CD4-positive, alpha-beta T cell (primary cell): ENCODE data around the gene MEGF11. TPM values are rescaled to one million over a fixed set of nuclear protein-coding genes. Genes with fewer than 3 reads are reported as not detected.

Experiments
- ATAC-seq: fragments of 200-7000 bp; cut with Tn5 transposase; one replicate; pipeline ENCODE4 v1.10.0; 2022; ENCODE audit warnings: mild to moderate bottlenecking; ENCODE audit not compliant: poor library complexity
- CTCF ChIA-PET: fragments of 350-600 bp; sonication (Branson Sonifier 250); formaldehyde crosslinking; loops from one replicate; lab custom pipeline; 2021; ENCODE audit warnings: antibody characterized with exemption, inconsistent platforms; lab: Charles Lee
- POLR2A ChIA-PET: fragments of 350-600 bp; sonication (Branson Sonifier 250); formaldehyde crosslinking; loops from one replicate; lab custom pipeline; 2021; ENCODE audit warnings: antibody characterized with exemption, inconsistent platforms; lab: Charles Lee
- DNase-seq, 14 experiments: peaks; one replicate each; pipeline ENCODE4 v3.0.0-alpha.2; 2013 to 2020; ENCODE audit warnings: mixed read lengths in 2 of 14
- H3K27ac ChIP-seq, 2 donors: one replicate each; pipeline versions ENCODE4 v1.5.1 to v1.7.0; 2013; ENCODE audit warnings: low read length in 2 of 2, low read depth in 1 of 2, mild to moderate bottlenecking in 1 of 2
- H3K27me3 ChIP-seq, 2 experiments: 1 replicate in 1 of 2; 2 replicates in 1 of 2; pipeline versions ENCODE4 v1.6.1 to v1.7.0; 2013; ENCODE audit warnings: low read length in 2 of 2, control low read depth in 1 of 2, mild to moderate bottlenecking in 1 of 2, moderate library complexity in 1 of 2; ENCODE audit not compliant: insufficient read depth in 2 of 2, control insufficient read depth in 1 of 2
- H3K36me3 ChIP-seq: one replicate; pipeline ENCODE4 v1.6.1; 2013; ENCODE audit warnings: low read length, control low read depth; ENCODE audit not compliant: insufficient read depth
- H3K4me1 ChIP-seq: one replicate; pipeline ENCODE4 v1.6.1; 2013; ENCODE audit warnings: low read length, control low read depth; ENCODE audit not compliant: insufficient read depth
- H3K4me3 ChIP-seq: one replicate; pipeline ENCODE4 v1.5.1; 2013; ENCODE audit warnings: mild to moderate bottlenecking, low read length, moderate library complexity
- H3K9me3 ChIP-seq, 2 experiments: 1 replicate in 1 of 2; 2 replicates in 1 of 2; pipeline versions ENCODE4 v1.6.1 to v1.7.0; 2013; ENCODE audit warnings: low read length in 2 of 2, mild to moderate bottlenecking in 2 of 2, control low read depth in 1 of 2, moderate library complexity in 1 of 2; ENCODE audit not compliant: control insufficient read depth in 1 of 2, insufficient read depth in 1 of 2
- H3K27ac Mint-ChIP-seq: one replicate; pipeline ENCODE4 v1.8.0; 2020; ENCODE audit warnings: mixed read lengths
- H3K27me3 Mint-ChIP-seq: one replicate; pipeline ENCODE4 v1.8.0; 2021; ENCODE audit warnings: mixed read lengths
- H3K36me3 Mint-ChIP-seq: one replicate; pipeline ENCODE4 v1.8.0; 2021; ENCODE audit warnings: low read depth, mixed read lengths
- H3K4me1 Mint-ChIP-seq: one replicate; pipeline ENCODE4 v1.8.0; 2021; ENCODE audit warnings: low read depth, mixed read lengths
- H3K4me3 Mint-ChIP-seq: one replicate; pipeline ENCODE4 v1.8.0; 2020; ENCODE audit warnings: mild to moderate bottlenecking, mixed read lengths
- H3K9me3 Mint-ChIP-seq: one replicate; pipeline ENCODE4 v1.8.0; 2020; ENCODE audit warnings: mixed read lengths
- intact Hi-C, 2 experiments: fragments of 100-400 bp; cut with DNase I in 1 of 2; cut with micrococcal nuclease in 1 of 2; formaldehyde crosslinking; loops; one replicate each; pipeline versions ENCODE4 v1.15.1 to v1.9.0; 2023 to 2025; cut with DNase I, micrococcal nuclease
- total RNA-seq, 174 experiments: library from RNA in 2 of 174; stranded (reverse) in 2 of 174; gene quantifications; one replicate each; pipeline ENCODE4 v1.2.3 and lab custom pipeline; 2021 to 2026
- TF ChIP-seq, protein P1 (sequence below): fragments of 200-600 bp; IDR thresholded peaks from one replicate; pipeline ENCODE4 v1.8.0; 2022; ENCODE audit warnings: antibody characterized with exemption, mild to moderate bottlenecking

The MEGF11 gene
- total RNA-seq, 2 experiments from 2014 or later: not detected

DNA sequence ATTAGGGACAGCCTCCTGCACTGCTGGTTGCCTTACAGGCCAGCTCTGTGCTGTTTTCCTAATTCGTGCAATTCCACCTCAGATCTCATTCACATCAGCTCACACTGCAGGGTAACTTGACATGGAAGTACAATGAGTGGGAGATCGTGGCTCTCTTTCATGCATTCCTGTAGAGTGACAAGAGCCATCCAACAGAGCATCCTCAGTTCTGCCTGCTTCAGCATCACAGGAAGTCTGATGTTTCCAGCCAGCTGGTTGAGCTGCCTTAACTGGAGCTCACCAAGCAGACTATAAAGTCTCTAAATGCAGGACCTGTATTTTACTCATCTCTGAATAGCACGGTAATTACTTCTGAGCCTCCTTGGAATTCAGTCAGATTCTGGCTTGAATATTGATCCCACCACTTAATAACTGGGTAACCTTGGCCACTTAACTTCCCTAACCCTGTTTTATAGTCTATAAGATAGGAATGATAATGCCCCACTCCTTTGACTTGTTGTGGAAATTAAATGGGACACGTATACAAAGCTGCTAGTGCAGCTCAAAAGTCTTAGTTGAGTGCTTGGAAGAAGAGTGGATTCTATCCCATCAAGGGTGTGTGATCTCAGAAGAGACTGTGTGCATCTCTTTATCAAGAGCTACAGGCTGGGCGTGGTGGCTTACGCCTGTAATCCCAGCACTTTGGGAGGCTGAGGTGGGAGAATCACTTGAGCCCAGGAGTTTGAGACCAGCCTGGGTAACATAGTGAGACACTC is 38.4 kb upstream of the MEGF11 start:
- POLR2A ChIA-PET: interaction anchor here (1.2 to 1.9 kb wide), 4 partner anchors 180 to 213 kb away, joined by 3 to 9 read pairs (median 4); partner anchors contain the start of genes SNAPC5 and ZWILCH
- H3K4me1 Mint-ChIP-seq: peaks cover 56% of the 10 kb centered on the region

DNA sequence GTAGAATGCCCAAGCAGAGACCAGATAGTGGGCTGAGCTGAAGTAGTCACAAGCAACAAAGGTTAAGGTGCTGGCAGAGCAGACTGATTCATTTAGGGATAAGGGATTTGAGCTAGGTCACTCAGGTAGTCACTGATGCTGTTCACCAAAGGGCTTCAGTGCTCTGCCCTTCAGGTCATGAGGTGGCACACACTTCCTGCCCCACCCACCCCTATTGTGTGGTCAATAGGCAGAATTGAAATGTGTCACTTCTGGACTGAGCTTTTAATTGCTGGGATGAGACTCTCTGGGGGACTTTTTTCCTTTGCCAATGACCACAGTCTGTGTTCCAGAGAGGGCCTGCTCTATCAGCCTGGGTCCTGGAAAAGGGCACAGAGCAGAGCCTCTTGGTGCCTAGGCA is 37.0 kb upstream of the MEGF11 start:
- TF ChIP-seq, protein P1, sequence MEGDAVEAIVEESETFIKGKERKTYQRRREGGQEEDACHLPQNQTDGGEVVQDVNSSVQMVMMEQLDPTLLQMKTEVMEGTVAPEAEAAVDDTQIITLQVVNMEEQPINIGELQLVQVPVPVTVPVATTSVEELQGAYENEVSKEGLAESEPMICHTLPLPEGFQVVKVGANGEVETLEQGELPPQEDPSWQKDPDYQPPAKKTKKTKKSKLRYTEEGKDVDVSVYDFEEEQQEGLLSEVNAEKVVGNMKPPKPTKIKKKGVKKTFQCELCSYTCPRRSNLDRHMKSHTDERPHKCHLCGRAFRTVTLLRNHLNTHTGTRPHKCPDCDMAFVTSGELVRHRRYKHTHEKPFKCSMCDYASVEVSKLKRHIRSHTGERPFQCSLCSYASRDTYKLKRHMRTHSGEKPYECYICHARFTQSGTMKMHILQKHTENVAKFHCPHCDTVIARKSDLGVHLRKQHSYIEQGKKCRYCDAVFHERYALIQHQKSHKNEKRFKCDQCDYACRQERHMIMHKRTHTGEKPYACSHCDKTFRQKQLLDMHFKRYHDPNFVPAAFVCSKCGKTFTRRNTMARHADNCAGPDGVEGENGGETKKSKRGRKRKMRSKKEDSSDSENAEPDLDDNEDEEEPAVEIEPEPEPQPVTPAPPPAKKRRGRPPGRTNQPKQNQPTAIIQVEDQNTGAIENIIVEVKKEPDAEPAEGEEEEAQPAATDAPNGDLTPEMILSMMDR: no peak
- ATAC-seq (no peak), DNase-seq (no peak)
- peaks cover 33% of the 10 kb centered on the region for H3K4me1 ChIP-seq
- Mint-ChIP-seq H3K27me3 (no peaks in the 10 kb centered on the region), H3K27ac (peak overlapping the region; percentile 97), H3K4me1 (peaks cover 44% of the 10 kb centered on the region), H3K36me3 (peaks cover 6% of the 10 kb centered on the region), H3K9me3 (no peaks in the 10 kb centered on the region), H3K4me3 (peak overlapping the region; percentile 38)
- H3K27ac ChIP-seq: no peak overlapping the region
- no peaks in the 10 kb centered on the region for H3K36me3 ChIP-seq
- H3K27me3 ChIP-seq: no peaks in the 10 kb centered on the region
- ChIA-PET CTCF (no interaction called here), POLR2A (no interaction called here)
- no peak overlapping the region for H3K4me3 ChIP-seq
- H3K9me3 ChIP-seq: no peaks in the 10 kb centered on the region
- intact Hi-C loops: loop anchor here (5.0 to 10.0 kb wide), 3 partner anchors 67 to 406 kb away; partner anchors contain the start of genes MAP2K1 (in 1 of the 2) and TIPIN (in 1 of the 2)

More for the DNA sequence above, 38.4 kb upstream of the MEGF11 start:
- Histone ChIP-seq H3K9me3 (no peaks in the 10 kb centered on the region), H3K27me3 (no peaks in the 10 kb centered on the region), H3K4me1 (peaks cover 33% of the 10 kb centered on the region), H3K36me3 (no peaks in the 10 kb centered on the region), H3K27ac (no peak overlapping the region), H3K4me3 (no peak overlapping the region)
- H3K27me3 Mint-ChIP-seq: no peaks in the 10 kb centered on the region
- peak overlapping the region; percentile 97 for H3K27ac Mint-ChIP-seq
- no peaks in the 10 kb centered on the region for H3K9me3 Mint-ChIP-seq
- intact Hi-C loops: loop anchor here (2.0 to 10.0 kb wide), 4 partner anchors 65 to 407 kb away; partner anchors contain the start of genes MAP2K1 (in 1 of the 2), SNAPC5 (in 1 of the 2) and TIPIN (in 1 of the 2)
- DNase-seq: peak in 1 of 14 experiments; percentile 15
- no peak for ATAC-seq
- CTCF ChIA-PET: interaction anchor here (1.0 to 2.2 kb wide), 2 partner anchors 9 to 207 kb away, joined by 3 to 13 read pairs; partner anchors contain the start of gene SNAPC5
- H3K4me3 Mint-ChIP-seq: peak overlapping the region; percentile 92
- TF ChIP-seq, protein P1: no peak
- H3K36me3 Mint-ChIP-seq: peaks cover 11% of the 10 kb centered on the region

DNA sequence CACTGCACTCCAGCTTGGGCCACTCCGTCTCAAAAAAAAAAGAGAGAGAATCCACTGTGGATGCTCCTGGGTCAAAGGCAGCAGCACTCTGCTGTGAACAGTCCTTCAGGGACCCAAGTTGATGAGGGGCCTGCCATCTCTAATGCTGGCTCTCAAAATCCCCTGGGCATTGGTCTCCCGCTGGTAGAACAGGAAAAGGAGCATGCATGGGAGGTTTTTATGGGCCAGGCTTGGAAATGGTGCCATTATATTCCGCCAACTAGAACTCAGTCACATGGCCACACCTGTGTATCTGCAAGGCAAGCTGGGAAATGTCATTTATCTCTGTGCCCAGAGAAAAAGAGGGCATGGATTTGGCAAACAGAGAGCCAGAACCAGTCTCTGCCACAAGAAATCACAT is 36.5 kb upstream of the MEGF11 start:
- Histone ChIP-seq H3K36me3 (no peaks in the 10 kb centered on the region), H3K4me1 (peaks cover 33% of the 10 kb centered on the region), H3K27ac (no peak overlapping the region), H3K4me3 (no peak overlapping the region), H3K9me3 (no peaks in the 10 kb centered on the region), H3K27me3 (no peaks in the 10 kb centered on the region)
- peaks cover 39% of the 10 kb centered on the region for H3K4me1 Mint-ChIP-seq
- ChIA-PET POLR2A (no interaction called here), CTCF (no interaction called here)
- no peak for DNase-seq
- peak overlapping the region; percentile 38 for H3K4me3 Mint-ChIP-seq
- no peaks in the 10 kb centered on the region for H3K9me3 Mint-ChIP-seq
- H3K27ac Mint-ChIP-seq: peak overlapping the region; percentile 97
- peaks cover 6% of the 10 kb centered on the region for H3K36me3 Mint-ChIP-seq
- intact Hi-C loops: loop anchor here (5.0 to 10.0 kb wide), 3 partner anchors 67 to 405 kb away; partner anchors contain the start of genes MAP2K1 (in 1 of the 2) and TIPIN (in 1 of the 2)
- H3K27me3 Mint-ChIP-seq: no peaks in the 10 kb centered on the region
- ATAC-seq: no peak
- TF ChIP-seq, protein P1: no peak
